K562 (cell line): ENCODE results near the gene GFOD1. TPM values are rescaled to one million over a fixed set of nuclear protein-coding genes. Genes with fewer than 3 reads are reported as not detected.
A peak's percentile ranks its signal among the peaks of the same experiment; 100 is the strongest.

Experiments used
- ETV5 ChIP-seq: sonication (generic); formaldehyde crosslinking; IDR thresholded peaks from 2 replicates; pipeline ENCODE4 v1.4.0; 2020; ENCODE audit warnings: low read depth, mild to moderate bottlenecking, missing genetic modification reagents
- FOXP4 ChIP-seq: sonication (generic); formaldehyde crosslinking; IDR thresholded peaks from 2 replicates; pipeline ENCODE4 v1.8.0; 2022; ENCODE audit warnings: mild to moderate bottlenecking, missing genetic modification reagents, borderline replicate concordance
- KAT8 ChIP-seq: fragments of 450-650 bp; IDR thresholded peaks from 2 replicates; pipeline ENCODE4 v1.6.1; 2016; ENCODE audit warnings: low read depth, mild to moderate bottlenecking
- NEUROD1 ChIP-seq: fragments of 150-350 bp; IDR thresholded peaks from 2 replicates; pipeline ENCODE4 v1.6.1; 2014; ENCODE audit warnings: borderline replicate concordance, low read length, low read depth; ENCODE audit not compliant: partially characterized antibody
- NR2C2 ChIP-seq, 2 experiments: fragments of 200-800 bp in 1 of 2; sonication (Bioruptor generic) in 1 of 2; sonication (generic) in 1 of 2; formaldehyde crosslinking in 1 of 2; IDR thresholded peaks; 2 replicates each; pipeline versions ENCODE4 v1.6.1 to v1.8.0; 2016 to 2022; ENCODE audit warnings: mild to moderate bottlenecking in 1 of 2, missing compliant biosample characterization in 1 of 2, missing genetic modification characterization in 1 of 2, missing genetic modification reagents in 1 of 2
- RBM14 ChIP-seq: fragments of 200-400 bp; formaldehyde crosslinking; IDR thresholded peaks from 2 replicates; pipeline ENCODE4 v1.6.1; 2018; ENCODE audit warnings: low read depth, mild to moderate bottlenecking, low read length, moderate library complexity, borderline replicate concordance; ENCODE audit not compliant: insufficient read depth
- SIN3A ChIP-seq, 2 experiments: fragments of 150-350 bp in 1 of 2; IDR thresholded peaks; 2 replicates each; pipeline ENCODE4 v1.6.1; 2011 to 2016; ENCODE audit warnings: borderline replicate concordance in 2 of 2, low read depth in 2 of 2, low read length in 2 of 2, mild to moderate bottlenecking in 2 of 2, moderate library complexity in 2 of 2; ENCODE audit not compliant: control insufficient read depth in 1 of 2
- SIRT6 ChIP-seq: IDR thresholded peaks from one replicate; pipeline ENCODE4 v1.6.1; 2012; ENCODE audit warnings: low read depth, mild to moderate bottlenecking, control low read depth, inconsistent platforms, low read length, moderate library complexity
- XRCC4 ChIP-seq: IDR thresholded peaks from one replicate; pipeline ENCODE4 v1.6.1; 2011; ENCODE audit not compliant: insufficient read depth, insufficient read length; ENCODE audit errors: extremely low read depth
- ZKSCAN1 ChIP-seq: fragments of 150-350 bp; IDR thresholded peaks from 2 replicates; pipeline ENCODE4 v1.6.1; 2016; ENCODE audit warnings: low read depth, low read length
- ZNF561 ChIP-seq: fragments of 450-650 bp; formaldehyde crosslinking; conservative IDR thresholded peaks from 2 replicates; pipeline ENCODE4 v1.4.0; 2020; ENCODE audit warnings: mild to moderate bottlenecking, moderate library complexity
- ZSCAN32 ChIP-seq: fragments of 450-650 bp; formaldehyde crosslinking; IDR thresholded peaks from 2 replicates; pipeline ENCODE4 v1.4.0; 2020; ENCODE audit warnings: mild to moderate bottlenecking, moderate library complexity
- polyA plus RNA-seq, 8 experiments: library from polyadenylated mRNA; depleted of rRNA in 4 of 8; stranded (reverse) in 5 of 8; unstranded in 3 of 8; fragments of >200 nt; fragmentation: Nextera tagmentation in 2 of 8; fragmentation: Illumina TruSeq in 1 of 8; extraction: Ambion mirVana in 2 of 8; extraction: Trizol in 1 of 8; gene quantifications; 2 replicates each; pipeline versions ENCODE4 v1.2.1 to v1.2.3, GENCODE V29; 2011 to 2014; ENCODE audit warnings: inconsistent platforms in 1 of 8, missing spikeins in 1 of 8
- total RNA-seq, 7 experiments: library from RNA; depleted of rRNA in 6 of 7; stranded (reverse); fragments of >200 nt in 6 of 7; fragmentation: Illumina TruSeq in 2 of 7; extraction: Trizol in 2 of 7; gene quantifications; 2 replicates each; pipeline versions ENCODE4 v1.2.1 to v1.2.3, GENCODE V29; 2011 to 2021; ENCODE audit warnings: low replicate concordance in 1 of 7
- TF ChIP-seq, protein P1 (sequence below): fragments of 250-450 bp; sonication (Bioruptor Pico); IDR thresholded peaks from 2 replicates; pipeline ENCODE4 v1.4.0; 2020; ENCODE audit warnings: mild to moderate bottlenecking, moderate library complexity
- TF ChIP-seq, protein P2 (sequence below): fragments of 450-650 bp; IDR thresholded peaks from one replicate; pipeline ENCODE4 v1.6.1; 2018; ENCODE audit warnings: mild to moderate bottlenecking, moderate library complexity; ENCODE audit not compliant: partially characterized antibody

The GFOD1 gene
- total and polyA plus RNA-seq, 9 of the 15 experiments (the other 6 are each of a cell fraction or from before 2014, with no cell fraction given) = 3.8 to 12.0 (median 8.2) TPM

GRCh38 chr6:13360671-13361540 lies 126.5 kb downstream of the GFOD1 start (continued):
- TF ChIP-seq, protein P1, sequence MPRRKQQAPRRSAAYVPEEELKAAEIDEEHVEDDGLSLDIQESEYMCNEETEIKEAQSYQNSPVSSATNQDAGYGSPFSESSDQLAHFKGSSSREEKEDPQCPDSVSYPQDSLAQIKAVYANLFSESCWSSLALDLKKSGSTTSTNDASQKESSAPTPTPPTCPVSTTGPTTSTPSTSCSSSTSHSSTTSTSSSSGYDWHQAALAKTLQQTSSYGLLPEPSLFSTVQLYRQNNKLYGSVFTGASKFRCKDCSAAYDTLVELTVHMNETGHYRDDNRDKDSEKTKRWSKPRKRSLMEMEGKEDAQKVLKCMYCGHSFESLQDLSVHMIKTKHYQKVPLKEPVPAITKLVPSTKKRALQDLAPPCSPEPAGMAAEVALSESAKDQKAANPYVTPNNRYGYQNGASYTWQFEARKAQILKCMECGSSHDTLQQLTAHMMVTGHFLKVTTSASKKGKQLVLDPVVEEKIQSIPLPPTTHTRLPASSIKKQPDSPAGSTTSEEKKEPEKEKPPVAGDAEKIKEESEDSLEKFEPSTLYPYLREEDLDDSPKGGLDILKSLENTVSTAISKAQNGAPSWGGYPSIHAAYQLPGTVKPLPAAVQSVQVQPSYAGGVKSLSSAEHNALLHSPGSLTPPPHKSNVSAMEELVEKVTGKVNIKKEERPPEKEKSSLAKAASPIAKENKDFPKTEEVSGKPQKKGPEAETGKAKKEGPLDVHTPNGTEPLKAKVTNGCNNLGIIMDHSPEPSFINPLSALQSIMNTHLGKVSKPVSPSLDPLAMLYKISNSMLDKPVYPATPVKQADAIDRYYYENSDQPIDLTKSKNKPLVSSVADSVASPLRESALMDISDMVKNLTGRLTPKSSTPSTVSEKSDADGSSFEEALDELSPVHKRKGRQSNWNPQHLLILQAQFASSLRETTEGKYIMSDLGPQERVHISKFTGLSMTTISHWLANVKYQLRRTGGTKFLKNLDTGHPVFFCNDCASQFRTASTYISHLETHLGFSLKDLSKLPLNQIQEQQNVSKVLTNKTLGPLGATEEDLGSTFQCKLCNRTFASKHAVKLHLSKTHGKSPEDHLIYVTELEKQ = no peak
- TF ChIP-seq NEUROD1 = peak; percentile 55
- no peak for TF ChIP-seq XRCC4
- no peak for TF ChIP-seq NR2C2 (CRISPR knock-in tag; IDR thresholded peaks at IDR 0.05)
- TF ChIP-seq NR2C2 (tag; IDR thresholded peaks at IDR 0.05) = peak; percentile 66
- peak; percentile 94 for TF ChIP-seq ETV5 (CRISPR knock-in tag)
- TF ChIP-seq, protein P2, sequence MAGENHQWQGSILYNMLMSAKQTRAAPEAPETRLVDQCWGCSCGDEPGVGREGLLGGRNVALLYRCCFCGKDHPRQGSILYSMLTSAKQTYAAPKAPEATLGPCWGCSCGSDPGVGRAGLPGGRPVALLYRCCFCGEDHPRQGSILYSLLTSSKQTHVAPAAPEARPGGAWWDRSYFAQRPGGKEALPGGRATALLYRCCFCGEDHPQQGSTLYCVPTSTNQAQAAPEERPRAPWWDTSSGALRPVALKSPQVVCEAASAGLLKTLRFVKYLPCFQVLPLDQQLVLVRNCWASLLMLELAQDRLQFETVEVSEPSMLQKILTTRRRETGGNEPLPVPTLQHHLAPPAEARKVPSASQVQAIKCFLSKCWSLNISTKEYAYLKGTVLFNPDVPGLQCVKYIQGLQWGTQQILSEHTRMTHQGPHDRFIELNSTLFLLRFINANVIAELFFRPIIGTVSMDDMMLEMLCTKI = no peak
- TF ChIP-seq ZNF561 (CRISPR knock-in tag) = no peak
- no peak for TF ChIP-seq RBM14
- TF ChIP-seq FOXP4 (CRISPR knock-in tag) = no peak
- TF ChIP-seq ZKSCAN1 = no peak
- TF ChIP-seq ZSCAN32 = peak; percentile 38; the same call in 1 of the 2 replicates
- no peak for TF ChIP-seq KAT8
- no peak for TF ChIP-seq SIRT6
- no peak for TF ChIP-seq SIN3A (IDR thresholded peaks at IDR 0.05; ENCODE audit: borderline replicate concordance in 2 of 2, control insufficient read depth in 1 of 2, low read depth in 2 of 2, low read length in 2 of 2)
